Measurements from ENCODE around the gene HAGH.

Gene HAGH

DNA sequence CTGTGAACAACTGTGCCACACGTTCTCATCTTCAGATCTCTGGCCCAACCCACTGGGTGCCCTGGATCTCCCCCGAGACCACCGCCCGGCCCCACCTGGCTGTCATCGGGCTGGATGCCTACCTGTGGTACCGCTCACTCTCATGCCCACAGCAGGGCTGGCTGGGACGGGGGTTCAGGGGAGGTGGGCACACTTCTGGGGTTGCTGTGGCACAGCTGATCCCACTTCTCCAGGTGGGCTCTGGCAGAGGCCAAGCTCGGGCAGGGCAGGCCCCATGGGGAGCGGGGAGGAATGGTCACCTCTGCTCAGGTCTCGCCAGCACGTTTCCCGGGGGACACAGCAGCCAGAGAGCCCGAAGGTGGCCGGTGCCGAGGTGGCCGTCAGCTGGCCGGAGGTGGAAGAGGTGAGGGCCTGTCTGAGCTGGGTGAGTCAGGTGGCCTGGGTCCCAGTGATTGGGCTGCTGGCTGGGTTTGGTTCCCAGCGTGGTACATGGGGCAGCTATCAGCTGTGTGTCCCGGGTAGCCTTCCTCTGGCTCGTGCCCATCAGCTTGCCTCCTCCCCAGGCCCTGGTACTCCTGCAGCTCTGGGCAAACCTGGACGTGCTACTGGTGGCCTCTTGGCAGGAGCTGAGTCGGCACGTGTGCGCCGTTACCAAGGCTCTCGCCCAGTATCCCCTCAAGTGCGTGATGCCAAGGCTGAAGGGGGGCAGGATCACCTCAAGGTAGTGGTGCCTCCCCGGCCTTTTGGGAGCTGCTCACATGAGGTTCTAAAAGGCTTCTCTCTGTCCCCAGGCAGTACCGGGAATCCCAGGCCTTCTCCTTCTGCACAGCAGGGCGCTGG, 51.4 kb downstream of the HAGH start:
- TF ChIP-seq, protein P1, sequence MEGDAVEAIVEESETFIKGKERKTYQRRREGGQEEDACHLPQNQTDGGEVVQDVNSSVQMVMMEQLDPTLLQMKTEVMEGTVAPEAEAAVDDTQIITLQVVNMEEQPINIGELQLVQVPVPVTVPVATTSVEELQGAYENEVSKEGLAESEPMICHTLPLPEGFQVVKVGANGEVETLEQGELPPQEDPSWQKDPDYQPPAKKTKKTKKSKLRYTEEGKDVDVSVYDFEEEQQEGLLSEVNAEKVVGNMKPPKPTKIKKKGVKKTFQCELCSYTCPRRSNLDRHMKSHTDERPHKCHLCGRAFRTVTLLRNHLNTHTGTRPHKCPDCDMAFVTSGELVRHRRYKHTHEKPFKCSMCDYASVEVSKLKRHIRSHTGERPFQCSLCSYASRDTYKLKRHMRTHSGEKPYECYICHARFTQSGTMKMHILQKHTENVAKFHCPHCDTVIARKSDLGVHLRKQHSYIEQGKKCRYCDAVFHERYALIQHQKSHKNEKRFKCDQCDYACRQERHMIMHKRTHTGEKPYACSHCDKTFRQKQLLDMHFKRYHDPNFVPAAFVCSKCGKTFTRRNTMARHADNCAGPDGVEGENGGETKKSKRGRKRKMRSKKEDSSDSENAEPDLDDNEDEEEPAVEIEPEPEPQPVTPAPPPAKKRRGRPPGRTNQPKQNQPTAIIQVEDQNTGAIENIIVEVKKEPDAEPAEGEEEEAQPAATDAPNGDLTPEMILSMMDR (IDR thresholded peaks at IDR 0.05; ENCODE audit: low read depth, low read length), result no peak
- H3K4me3 ChIP-seq (ENCODE audit: low read depth, low read length), result no peak overlapping the region

DNA sequence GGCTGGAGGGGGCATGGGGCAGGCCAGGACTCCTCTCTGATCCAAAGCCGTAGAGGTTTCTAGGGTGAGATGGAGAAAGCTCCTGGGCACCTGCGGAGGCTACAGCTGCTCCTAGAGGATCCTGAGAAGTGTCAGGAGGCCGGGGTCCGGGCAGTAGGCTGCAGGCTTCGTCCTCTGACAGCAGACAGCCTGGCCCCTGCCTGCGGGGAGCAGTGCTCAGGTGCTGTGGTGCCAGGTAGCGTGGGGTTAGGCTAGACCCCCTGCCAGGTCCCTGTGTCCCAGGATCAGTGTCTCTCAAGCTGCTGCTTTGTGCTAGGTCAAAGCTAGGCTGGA, 52.2 kb downstream of the HAGH start:
- TF ChIP-seq, protein P1 (IDR thresholded peaks at IDR 0.05; ENCODE audit: low read depth, low read length), result no peak
- H3K4me3 ChIP-seq (ENCODE audit: low read depth, low read length), result peak overlapping the region; percentile 87

DNA sequence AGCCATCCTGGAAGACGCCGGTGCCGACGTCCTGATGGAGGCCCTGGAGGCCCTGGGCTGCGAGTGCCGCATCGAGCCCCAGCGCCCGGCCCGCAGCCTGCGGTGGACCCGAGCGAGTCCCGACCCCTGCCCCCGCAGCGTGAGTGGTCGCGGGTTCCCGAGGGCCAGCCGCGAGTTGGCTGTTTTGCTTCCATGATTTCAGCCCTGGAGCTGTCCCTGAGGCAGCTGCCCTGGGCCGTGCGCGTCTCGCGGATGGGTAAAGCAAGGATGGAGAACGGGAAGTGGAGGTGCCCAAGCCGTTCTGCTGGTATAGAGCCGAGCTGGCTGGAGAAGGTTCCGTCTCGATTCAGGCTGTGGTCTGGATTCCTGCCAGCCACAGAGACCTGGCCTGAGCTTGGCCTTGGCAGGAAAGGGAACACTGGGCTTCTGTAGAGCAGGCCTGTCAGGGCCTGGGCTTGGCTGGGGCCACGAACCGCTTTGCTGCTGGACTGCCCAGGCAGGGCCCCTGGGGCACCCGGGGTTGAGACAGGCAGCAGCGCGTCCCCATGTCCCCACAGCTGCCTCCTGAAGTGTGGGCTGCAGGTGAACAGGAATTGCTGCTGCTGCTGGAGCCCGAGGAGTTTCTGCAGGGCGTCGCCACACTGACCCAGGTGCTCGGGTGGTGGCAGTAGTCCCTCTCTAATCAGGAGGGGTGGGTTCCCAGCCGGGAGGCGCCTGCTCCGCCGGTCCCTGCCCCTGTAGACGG, 52.8 kb downstream of the HAGH start:
- TF ChIP-seq, protein P1 (IDR thresholded peaks at IDR 0.05; ENCODE audit: low read depth, low read length), result no peak
- H3K4me3 ChIP-seq (ENCODE audit: low read depth, low read length), result peak overlapping the region; percentile 87

DNA sequence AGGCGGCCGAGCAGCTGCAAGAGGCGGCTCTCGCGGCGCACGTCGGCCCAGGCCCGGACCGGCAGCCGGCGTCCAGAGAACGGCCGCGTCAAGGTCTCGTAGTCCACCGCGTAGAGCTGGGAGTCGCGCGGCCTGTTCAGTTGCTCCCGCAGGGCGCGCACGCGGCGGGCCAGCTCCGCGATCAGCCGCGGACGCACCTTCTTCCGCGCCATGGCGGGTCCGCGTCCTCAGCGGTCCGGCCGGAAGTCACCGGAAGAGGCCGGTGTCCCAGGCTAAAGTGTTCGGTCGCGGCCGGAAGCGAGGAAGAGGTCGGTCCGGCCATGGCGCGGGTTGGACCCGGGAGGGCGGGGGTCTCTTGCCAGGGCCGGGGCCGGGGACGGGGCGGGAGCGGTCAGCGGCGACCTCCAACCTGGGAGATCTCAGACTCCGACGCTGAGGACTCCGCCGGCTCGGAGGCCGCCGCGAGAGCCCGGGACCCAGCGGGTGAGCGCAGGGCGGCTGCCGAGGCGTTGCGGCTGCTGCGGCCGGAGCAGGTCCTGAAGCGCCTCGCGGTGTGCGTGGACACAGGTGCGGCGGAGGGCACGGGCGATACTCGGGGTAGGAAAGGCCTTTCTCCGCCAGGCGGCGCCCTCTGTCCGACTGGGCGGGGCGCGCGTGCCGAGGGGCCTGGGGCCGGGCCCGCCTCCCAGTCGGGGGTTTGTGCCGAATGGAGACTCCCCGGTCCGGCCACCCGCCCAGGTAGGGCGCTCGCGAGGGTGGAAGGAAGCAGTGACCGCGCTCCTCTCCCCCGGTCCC, 53.5 kb downstream of the HAGH start, which contains the start of gene MRPS34:
MRPS34 (minus strand) TSS at position 227 of the 795 bp plus-strand sequence; CDS start at position 212, 15 bp downstream.
- H3K4me3 ChIP-seq (ENCODE audit: low read depth, low read length), result peak within 1 kb of the TSS; percentile 87
- TF ChIP-seq, protein P1 (IDR thresholded peaks at IDR 0.05; ENCODE audit: low read depth, low read length), result peak; percentile 64

DNA sequence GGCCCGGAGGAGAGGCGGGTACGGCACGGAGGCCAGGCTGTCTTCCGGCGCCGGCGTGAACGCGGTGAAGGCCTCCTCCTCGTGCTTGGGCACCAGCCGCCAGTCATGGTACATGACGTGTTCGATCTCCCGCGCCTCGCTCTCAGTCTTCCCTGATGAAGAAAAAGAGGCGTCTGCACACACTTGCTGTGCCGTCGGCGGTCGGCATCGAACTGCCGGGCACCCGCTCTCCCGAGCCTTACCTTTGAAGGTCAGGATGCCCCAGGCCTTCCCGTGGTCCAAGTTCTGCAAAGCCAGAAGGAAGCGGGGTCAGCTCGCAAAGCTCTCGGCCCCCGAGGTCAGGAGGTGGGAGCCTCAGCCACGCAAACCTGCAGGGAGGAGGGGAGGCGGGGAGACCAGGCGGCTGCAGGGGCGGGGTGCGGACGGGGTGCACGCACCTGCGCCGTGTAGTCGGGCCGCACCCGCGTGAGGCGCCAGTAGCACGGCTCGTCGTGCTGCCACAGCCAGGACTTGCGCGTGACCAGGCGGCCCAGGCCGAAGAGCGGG, 54.2 kb downstream of the HAGH start, which contains the start of gene EME2:
EME2 (plus strand) TSS at position 449 of the 546 bp plus-strand sequence. CDS start 418 bp downstream, outside the sequence.
- H3K4me3 ChIP-seq (ENCODE audit: low read depth, low read length), result peak within 1 kb of the TSS; percentile 87
- TF ChIP-seq, protein P1 (IDR thresholded peaks at IDR 0.05; ENCODE audit: low read depth, low read length), result no peak

DNA sequence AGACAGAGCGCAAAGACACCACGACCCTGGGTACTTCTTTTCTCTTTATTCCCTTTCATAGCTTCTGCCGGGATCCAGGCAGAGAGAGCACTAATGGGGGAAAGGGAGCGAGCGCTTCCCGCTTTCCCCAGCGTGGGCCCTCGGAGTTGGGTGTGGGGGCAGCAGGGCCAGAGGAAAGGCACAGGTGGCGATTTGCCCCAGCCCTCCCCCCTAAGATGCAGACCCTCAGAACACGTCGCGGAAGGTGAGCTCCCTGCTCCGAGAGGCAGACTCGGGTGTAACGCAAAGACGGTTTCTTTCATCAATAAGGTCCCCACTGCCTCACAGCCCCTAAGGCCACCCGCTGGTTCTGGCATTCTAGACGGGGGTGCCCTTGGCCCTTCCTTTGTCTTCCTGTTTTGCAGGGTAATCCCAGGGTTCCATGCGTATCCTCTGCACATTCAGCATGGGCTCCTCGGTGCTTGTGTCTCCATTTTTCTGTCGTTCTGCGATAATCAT, 54.7 kb downstream of the HAGH start:
- H3K4me3 ChIP-seq (ENCODE audit: low read depth, low read length), result peak overlapping the region; percentile 87
- TF ChIP-seq, protein P1 (IDR thresholded peaks at IDR 0.05; ENCODE audit: low read depth, low read length), result no peak

Measured in WI38 (cell line).